Renal pelvis (tissue), 4 donors: ENCODE data around the gene FAM120B. TPM values are rescaled to one million over a fixed set of nuclear protein-coding genes. Genes with fewer than 3 reads are reported as not detected.

Experiments
- DNase-seq: peaks from one replicate; pipeline ENCODE4 v3.0.0-alpha.2; 2013
- polyA plus RNA-seq, 3 donors: library from polyadenylated mRNA; unstranded; fragments of 120-200 nt; gene quantifications; one replicate each; pipeline ENCODE4 v1.2.1, GENCODE V29; 2013; ENCODE audit not compliant: insufficient read length in 3 of 3

Gene FAM120B
- polyA plus RNA-seq, 3 donors: 34.8 to 38.9 (median 38.0) TPM

- no peak for DNase-seq
Measured at GRCh38 chr6:170283212-170284081, 23.1 kb upstream of the FAM120B start.

- DNase-seq: no peak
Measured at GRCh38 chr6:170284126-170284773, 22.3 kb upstream of the FAM120B start.

GRCh38 chr6:170284866-170285469 lies 21.6 kb upstream of the FAM120B start:
- no peak for DNase-seq

GRCh38 chr6:170285482-170285881 lies 21.1 kb upstream of the FAM120B start:
- DNase-seq: no peak

- DNase-seq: no peak
Measured at GRCh38 chr6:170286246-170286933, 20.2 kb upstream of the FAM120B start.

GRCh38 chr6:170286934-170287265 lies 19.7 kb upstream of the FAM120B start:
- DNase-seq: no peak

- no peak for DNase-seq
Measured at GRCh38 chr6:170287371-170287876, 19.1 kb upstream of the FAM120B start.

GRCh38 chr6:170288091-170288631 lies 18.4 kb upstream of the FAM120B start:
- DNase-seq: no peak

GRCh38 chr6:170288852-170289179 lies 17.7 kb upstream of the FAM120B start:
- DNase-seq: no peak

GRCh38 chr6:170289180-170289931 lies 17.2 kb upstream of the FAM120B start:
- no peak for DNase-seq

GRCh38 chr6:170289951-170290295 lies 16.6 kb upstream of the FAM120B start:
- DNase-seq: no peak

- DNase-seq: no peak
Measured at GRCh38 chr6:170290296-170291128, 16.0 kb upstream of the FAM120B start, which contains the start of gene DLL1. DLL1 (minus strand) TSS chr6:170291078; CDS start chr6:170290139, 939 bp downstream.

- no peak for DNase-seq
Measured at GRCh38 chr6:170291271-170292110, 15.1 kb upstream of the FAM120B start.

GRCh38 chr6:170292111-170292406 lies 14.5 kb upstream of the FAM120B start:
- no peak for DNase-seq

- no peak for DNase-seq
Measured at GRCh38 chr6:170292407-170293158, 14.0 kb upstream of the FAM120B start.

GRCh38 chr6:170293341-170294231 lies 13.0 kb upstream of the FAM120B start:
- no peak for DNase-seq

GRCh38 chr6:170294298-170294730 lies 12.2 kb upstream of the FAM120B start:
- no peak for DNase-seq
